ENCODE data around the gene PMPCB.
"Not testable (repeated sequence)": the region's sequence is repeated elsewhere in the genome, so short reads cannot be mapped to it uniquely, and the experiment has no call there.

Gene PMPCB, protein sequence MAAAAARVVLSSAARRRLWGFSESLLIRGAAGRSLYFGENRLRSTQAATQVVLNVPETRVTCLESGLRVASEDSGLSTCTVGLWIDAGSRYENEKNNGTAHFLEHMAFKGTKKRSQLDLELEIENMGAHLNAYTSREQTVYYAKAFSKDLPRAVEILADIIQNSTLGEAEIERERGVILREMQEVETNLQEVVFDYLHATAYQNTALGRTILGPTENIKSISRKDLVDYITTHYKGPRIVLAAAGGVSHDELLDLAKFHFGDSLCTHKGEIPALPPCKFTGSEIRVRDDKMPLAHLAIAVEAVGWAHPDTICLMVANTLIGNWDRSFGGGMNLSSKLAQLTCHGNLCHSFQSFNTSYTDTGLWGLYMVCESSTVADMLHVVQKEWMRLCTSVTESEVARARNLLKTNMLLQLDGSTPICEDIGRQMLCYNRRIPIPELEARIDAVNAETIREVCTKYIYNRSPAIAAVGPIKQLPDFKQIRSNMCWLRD

DNA sequence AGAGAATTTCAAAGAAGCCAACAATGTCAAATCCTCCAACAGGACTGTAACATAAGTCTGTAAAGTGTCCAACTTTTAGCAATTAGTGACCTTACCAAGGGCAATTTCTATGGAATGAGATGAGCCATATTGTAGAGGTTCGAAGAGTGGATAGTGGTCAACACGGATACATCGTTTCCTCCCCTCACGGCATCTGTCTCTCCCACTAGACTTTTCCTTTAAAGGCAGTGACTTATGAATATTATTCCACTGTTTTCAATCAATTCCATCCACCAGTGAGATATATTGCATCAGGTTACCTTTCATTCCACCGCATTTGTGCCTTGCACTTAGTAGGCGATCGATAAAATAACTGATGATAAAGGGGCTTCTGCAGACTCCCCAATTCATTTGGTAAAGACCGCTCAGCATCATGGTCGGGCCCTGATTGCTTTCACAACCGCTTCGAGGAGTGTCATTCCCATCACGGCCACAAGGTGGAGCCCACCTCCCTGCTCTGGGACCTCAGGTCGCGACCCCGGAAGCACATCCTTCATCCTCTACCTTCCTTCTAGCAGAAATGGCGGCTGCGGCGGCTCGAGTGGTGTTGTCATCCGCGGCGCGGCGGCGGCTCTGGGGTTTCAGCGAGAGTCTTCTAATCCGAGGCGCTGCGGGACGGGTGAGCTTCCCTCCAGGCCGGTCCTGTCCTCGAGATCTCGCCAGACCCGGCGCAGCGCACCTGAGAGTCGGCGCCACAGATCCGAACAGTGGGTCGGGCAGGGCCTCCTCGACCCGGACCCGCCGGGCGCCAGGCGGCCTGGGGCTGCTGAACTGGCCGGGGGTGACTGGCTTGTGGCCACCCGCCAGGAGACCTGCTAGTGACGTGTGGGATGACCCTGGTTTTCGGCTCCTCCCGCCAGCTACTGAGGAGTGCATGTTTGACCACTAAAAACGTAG is at the start of gene PMPCB:
Gene PMPCB, plus strand, starts transcription at position 535 of the 936 bp plus-strand sequence. Its CDS starts 25 bp downstream, at position 560.
- peak; percentile 88 for DNase-seq

DNA sequence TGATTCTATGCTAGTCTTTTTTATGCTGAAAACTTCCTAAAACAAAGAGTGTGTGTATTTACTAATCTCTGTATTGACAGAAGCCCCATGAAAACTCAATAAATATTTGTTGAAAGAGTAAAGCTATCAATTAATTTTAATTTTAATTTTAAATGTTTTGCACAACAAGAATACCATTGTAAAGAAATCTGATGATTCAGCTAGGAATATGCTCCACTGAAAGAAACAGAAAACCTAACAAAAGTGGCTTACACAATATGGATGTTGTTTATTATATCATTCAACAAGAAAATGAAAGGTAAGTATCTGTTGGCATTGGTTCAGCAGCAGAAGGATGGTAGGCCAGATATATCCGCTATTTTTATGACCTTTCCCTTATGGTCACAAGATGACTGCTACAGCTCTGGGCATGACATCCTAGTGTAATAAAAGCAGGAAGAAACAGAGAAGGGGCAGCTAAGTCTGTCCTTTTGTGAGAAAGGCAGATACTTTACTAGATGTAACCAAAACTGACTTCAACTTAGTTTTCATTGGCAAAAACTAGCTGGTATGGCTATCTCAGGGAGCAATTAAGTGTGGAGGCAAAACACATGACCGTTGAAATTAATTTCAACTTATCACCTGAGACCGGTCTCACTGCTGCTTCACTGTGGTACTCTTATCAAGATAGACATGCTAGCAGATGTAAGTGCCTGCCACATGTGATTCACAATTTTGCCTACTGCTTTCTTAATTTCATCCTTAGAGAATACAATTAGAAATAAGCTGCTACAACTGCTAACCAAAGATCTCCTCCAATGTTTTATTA is 43.3 kb upstream of the PMPCB start:
- DNase-seq, result not testable (repeated sequence)

DNA sequence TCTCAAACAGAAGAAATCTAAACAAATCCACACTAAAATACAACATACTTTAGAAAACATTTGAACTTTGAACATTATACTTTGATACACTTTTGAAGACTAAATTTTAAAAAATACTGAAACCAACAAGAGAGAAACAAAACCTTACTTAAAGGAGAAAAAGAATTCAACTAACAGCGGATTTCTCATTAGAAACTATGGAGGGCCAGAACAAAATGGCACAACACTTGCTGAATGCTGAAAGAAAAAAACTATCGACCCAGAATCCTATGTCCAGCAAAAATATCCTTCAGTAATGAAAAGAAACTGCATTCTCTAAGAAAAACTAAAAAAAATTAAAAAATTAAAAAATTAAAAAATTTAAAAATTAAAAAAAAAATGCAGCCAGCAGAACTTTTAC is 33.2 kb upstream of the PMPCB start:
- DNase-seq, result not testable (repeated sequence)

DNA sequence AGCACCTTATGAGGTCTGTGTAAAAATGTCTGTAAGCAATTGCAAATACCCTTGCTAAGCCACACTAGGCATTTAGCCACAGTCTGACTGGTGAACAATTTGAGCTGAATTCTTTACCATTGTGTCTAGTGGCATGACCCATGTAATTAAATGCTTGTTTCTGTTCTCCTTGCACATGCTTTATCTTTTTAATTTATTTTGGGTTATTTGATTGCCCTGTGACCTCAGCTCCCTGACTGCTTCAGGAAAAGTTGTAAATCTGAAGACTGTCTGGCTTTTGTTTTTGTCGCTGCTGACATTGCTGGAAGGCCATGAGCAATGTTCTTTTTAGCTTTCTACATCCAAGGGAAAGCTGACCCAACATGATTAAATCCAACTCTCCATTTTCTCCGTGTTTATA is 31.0 kb upstream of the PMPCB start:
- DNase-seq, result not testable (repeated sequence)

DNA sequence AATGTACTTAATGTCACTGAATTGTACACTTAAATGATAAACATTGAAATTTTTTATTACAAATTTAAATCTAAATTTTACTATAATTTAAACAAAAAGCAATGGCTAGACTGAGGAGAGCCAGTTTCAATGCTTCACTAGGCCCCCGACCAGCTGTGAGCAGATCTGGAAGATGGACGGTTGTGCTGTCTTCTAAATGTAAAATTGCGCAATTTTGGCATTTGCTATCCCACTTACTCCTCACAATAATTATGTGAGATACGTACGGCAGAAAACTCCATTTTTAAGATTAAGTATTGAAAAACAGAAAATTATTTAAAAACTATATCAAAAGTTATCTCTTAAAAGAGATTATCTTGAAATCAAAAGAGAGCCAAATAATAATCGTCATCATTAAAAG is 23.9 kb upstream of the PMPCB start:
- DNase-seq, result not testable (repeated sequence)

DNA sequence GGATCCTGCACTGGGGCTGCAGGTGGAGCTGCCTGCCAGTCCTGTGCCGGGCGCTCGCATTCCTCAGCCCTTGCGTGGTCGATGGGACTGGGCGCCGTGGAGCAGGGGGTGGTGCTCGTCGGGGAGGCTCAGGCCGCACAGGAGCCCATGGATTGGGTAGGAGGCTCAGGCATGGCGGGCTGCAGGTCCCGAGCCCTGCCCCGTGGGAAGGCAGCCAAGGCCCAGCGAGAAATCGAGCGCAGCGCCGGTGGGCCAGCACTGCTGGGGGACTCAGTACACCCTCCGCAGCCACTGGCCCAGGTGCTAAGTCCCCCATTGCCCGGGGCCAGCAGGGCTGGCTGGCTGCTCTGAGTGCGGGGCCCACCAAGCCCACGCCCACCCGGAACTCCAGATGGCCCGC is 22.4 kb upstream of the PMPCB start:
- not testable (repeated sequence) for DNase-seq

DNA sequence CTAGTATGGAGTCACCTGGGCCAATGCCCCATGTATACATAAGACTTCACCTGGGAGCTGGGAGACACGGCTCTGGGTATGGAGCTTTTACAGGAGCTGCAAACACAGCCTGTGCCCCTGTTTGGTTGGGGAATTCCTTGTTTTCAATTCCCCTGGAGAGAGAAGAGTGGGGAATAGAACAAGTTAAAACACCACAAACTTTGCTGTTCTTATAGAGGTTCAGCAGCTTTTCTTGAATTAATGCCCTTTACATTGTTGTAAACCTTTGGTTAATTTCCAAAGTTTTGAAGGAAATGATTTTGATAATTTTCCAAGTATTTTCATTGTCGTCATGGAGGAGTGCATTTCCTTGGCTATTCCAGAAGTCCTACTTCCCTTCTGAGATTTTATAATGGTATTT is 19.0 kb upstream of the PMPCB start:
- not testable (repeated sequence) for DNase-seq

DNA sequence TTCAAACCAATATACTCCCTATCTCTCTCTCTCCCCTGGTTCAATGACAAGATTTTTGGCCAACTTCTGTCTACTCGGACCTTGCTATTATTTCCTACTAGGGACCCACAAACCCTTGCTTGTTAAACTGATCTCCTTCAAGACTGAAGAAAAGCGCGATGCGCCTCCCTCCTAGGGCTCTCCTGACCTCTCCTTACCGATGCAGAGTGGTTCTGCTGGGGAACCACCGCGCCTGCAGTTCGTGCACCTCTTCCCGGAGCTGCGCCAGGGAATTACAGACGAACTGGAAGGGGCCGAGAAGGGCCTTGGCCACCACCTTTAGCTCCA is 17.6 kb upstream of the PMPCB start:
- peak; percentile 4 for DNase-seq

DNA sequence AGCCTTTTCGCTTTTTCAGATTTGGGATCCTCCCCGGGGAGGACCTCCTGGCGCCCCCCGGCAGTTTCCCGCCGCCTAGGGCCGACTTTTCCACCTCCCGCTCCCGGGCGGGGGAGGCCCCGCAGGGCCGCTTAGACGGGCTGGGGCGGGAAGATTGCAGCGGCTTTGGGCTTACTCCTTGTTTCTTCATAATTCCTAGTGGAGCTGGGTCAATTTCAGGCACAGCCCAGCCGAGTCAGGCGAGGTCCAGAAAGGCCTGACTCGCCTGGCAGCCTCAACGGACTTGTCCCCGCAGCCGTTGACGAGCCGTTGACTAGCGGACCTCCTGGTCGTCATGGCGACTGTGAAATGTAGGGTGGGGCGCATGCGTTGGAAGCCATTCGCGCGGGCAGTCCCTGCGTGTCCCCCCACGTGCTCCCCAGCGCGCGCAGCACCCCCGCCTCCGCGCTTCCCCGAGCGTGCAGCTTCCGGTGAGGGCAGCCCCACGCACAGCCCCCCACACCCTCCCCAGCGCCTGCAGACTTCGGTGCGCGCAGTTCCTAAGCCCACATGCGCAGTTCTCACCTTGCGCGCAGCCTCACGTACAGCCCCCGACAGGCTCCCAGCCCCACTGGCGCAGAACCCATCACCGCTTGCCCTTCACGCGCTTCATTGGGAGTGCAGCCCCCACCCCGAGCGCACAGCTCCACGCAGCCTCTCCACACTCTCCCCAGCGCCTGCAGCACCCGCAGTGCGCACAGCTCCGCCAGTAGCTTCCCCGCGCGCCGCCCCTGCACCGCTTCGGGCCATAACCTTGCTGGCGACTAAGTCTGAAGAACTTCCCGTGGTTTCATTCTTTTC is 17.1 kb upstream of the PMPCB start:
- DNase-seq, result peak; percentile 54

DNA sequence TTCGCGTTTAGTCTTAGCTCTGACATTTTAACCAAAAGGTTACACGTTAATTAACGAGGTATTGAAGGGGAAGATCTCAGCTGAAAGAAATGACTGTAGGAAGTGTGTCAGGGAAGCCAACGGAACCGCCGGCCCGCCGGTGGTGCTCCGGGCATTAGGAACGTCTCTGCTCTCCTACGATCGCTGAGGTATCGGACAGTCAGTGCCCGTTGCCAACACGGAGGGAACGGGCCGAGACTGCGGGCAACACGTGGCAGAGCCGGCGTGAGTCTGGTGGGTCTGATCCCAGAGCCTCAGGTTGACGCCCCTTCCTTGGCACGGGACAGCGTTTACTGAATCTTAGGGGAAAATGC is 16.5 kb upstream of the PMPCB start:
- not testable (repeated sequence) for DNase-seq

DNA sequence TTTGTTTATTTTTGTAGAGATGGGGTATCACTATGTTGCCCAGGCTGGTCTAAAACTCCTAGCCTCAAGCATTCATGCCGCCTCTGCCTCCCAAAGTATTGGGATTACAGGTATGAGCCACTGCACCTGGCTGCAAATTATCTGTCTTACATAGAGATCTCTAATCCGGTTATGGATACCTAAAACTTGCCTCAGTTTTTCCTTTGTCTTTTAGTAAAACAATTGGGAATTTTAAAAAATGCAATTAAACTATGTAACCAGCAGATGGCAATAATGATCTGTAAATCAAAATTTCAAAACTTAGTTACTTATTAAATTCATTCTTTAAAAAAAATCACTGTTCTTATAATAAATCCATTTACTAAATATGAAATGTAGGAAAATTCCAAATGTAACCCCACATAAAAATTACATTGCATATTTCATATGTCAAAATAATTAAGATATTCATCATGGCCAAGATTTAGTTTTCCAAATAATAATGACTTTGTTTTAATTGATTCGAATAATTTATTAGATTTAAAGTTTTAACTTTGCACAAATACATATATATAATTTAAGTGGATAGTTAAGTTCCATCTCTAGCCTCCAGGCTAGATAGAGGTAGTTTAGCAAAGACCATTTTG is 14.3 kb upstream of the PMPCB start:
- DNase-seq, result not testable (repeated sequence)

DNA sequence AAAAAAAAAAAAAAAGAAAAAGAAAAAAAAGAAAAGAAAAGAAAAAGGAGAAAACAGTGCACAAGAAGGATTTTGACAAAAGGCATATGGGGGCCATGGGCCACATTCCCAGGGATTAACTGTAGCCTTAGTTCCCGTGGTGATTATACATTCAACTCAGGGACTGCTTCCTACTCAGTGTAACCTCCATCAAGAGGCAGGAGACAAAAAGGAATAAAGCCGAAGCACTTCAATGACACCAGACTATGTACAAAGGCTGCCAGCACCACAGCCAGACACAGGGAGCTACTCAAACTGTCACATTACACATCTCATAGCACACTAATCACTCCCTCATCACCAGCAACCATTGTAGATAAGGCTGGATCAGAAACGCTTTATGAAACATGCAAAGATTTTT is 5.1 kb upstream of the PMPCB start:
- no peak for DNase-seq

DNA sequence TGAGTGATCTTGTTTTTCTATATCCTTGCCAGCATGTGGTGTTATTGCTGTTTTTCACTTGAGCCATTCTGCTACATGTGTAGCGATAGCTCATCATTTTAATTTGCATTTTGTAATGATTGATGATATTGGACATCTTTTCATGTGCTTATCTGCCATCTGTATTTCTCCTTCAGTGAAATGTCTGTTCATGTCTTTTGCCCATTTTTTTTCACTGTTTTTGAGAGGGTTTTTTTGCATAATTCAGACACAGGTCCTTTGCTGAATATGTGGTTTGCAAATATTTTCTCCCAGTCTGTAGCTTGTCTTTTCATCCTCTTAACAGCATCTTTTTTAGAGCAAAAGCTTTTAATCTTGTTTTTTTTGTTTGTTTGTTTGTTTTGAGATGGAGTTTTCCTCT is 3.7 kb upstream of the PMPCB start:
- no peak for DNase-seq

DNA sequence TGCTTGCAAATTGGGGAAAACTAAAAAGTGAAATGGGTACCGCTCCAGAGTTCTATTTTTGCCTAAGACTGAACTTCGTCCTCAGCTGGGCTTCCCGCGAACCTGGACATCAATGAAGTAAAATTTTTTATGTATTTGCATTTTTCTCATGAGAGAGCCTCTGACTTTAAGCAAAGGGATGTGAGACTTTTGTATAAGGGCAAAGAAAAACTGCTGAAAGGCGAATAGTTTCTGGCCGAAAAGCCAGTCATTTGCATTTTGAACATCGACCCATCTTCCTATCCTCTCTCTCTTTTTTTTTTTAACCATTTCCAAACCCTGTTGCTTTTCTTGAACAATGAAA is 573 bp downstream of the PMPCB start:
- no peak for DNase-seq

DNA sequence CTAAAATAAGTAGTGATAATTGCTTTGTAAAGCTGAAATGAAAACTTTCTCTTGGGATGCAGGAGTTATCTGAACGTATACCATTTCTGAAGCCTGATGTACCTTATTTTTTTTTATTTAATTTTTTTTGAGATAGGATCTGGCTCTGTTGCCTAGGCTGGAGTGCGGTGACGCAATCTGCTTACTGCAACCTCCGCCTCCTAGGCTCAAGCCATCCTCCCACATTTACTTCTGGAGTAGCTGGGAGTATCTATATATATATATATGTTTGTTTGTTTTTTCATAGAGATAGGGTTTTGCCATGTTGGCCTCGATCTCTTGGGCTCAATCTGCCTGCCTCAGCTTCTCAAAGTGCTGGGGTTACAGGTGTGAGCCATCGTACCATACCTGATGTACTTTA is 2.4 kb downstream of the PMPCB start:
- DNase-seq, result no peak

DNA sequence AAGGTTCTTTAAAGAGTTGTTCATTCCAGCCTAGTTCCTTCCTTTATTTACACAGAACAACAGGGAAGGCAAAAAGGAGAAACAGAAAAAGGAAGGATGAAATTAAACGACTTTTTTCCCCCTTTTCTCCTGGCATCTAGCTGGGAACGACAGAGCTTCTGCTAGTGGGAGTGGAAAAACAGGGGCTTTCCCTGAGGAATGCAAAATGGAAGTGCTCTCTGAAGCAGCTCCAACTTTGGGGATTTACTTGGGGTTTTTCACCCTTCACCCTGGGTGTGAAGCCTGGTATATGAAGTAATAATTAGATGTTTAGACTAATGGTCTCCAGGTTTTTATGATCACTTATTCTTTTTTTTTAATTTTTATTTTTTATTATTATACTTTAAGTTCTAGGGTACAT is 4.2 kb downstream of the PMPCB start:
- no peak for DNase-seq

DNA sequence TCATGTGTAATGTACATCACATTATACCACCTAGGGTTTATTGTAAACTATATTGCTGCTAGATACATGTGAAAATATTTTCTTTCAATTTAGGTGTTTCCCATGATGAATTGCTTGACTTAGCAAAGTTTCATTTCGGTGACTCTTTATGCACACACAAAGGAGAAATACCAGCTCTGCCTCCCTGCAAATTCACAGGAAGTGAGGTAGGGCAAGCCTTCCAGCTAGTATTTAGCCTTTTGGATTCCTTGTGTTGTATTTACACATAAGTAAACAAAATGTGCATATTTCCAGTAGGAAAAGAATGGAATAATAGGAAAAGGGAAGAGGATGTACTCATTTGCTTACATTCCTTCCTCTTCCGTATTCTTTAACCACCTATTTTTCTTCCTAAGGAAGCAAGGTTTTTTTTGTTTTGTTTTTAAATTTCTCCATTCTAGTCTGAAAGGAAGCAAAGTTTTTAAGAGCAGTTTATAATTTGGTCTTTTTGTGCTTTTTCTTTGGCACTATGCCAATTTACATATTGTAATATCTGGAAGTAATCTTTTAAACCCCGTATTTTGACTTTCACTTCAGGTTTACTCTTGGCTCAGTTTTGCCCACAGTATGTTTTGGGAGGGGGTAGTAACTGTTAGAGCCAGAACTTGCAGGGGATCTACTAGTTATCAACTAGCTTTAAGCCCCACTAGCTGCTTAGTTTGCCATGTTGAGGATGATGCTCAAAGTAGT is 10.4 kb downstream of the PMPCB start:
- DNase-seq, result no peak

DNA sequence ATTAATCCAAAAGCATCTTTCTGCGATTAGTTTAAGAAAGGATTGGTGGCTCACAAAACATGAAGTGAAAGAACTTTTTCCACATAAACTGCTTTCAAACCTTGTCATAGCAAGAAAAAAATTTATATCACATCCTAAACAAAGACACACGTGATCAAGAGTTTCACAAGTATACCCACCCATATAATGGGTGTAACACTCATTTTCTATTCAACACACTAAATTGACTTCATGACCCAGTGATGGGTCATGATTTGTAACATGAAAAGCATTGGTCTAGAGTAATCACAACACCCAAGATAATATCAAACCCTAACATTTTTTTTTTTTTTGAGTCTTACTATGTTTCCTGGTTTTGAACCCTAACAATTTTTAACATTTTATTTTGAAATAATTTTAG is 17.6 kb downstream of the PMPCB start:
- no peak for DNase-seq

DNA sequence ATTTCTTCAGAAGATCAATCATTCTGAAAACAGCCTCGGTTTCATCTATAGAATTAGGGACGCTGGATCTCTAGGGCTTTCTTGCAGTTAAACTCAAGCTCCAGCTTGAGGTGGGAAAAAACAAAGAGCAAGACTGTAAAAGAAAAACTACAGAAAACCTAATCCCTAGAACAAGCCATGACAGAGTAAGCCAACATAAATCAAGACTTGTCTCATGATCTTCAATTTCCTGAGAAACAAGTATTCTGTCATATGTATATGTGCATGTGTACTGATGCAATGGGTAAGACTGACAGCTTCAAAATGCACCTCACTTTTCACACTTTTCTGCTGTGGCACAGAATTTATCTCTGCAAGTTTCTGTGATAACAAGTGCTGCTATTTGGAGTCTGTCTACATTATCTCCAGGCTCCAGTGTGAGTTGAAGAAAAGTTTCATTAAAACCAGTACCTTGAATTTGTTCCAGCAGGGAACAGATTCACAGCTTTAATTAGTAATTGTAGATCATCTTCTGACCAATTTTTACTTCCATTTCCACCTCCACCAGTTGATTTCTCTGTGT is 19.2 kb downstream of the PMPCB start:
- DNase-seq, result no peak

DNA sequence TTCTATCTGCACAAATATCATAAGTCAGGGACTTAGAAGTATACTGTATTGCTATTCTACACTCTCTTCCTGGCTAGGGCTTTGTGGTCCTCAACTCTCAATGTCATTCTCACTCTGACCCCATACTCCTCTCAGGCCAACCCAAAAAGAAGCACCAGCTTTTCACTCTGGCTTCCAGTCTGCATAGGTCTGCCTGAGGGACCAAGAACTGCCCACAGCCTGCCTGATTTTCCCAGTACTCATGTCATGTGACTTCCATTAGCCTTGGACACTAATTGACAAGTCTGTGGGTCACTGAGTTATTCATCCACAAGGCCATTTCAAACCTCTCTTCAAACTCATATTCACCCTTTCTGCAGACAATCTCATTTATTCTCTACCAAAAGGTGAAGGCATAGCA is 19.8 kb downstream of the PMPCB start:
- no peak for DNase-seq

DNA sequence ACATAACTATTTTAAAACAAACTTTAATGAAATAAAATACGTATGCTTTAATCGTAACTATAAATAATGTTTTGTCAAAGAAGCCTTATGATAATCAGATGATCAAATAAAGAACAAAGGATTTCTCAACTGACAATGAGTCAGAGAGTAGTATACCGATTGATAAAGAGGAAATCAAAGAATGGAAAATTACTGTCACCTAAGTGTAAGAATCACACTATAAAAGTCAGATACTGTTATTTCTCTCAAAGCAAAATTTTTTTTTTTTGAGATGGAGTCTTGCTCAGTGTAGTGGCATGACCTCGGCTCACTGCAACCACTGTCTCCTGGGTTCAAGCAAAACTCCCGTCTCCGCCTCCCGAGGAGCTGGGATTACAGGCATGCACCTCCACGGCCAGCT is 28.5 kb downstream of the PMPCB start:
- DNase-seq, result no peak
